Esophagus muscularis mucosa (tissue), 4 donors: ENCODE measurements around the gene RHBDD2. TPM values are rescaled to one million over a fixed set of nuclear protein-coding genes. Genes with fewer than 3 reads are reported as not detected.

Experiments used
- total RNA-seq, 4 donors: library from RNA; depleted of rRNA; stranded (reverse); fragments of >200 nt; gene quantifications; one replicate each; pipeline versions ENCODE4 v1.1.0 to v1.2.1, GENCODE V29; 2016

RHBDD2 gene
- total RNA-seq, 4 donors from 2014 or later = 19.1 to 40.2 (median 32.6) TPM

Other genes starting within 250 kb of the RHBDD2 start
- gene HIP1, start 140.1 kb upstream of the RHBDD2 start, total RNA-seq = 10 to 100 TPM; 15.8 to 33.2 (median 22.8) TPM
- 1 to 10 TPM in 2 of 4 donors, not detected in 2; 1.2 to 2.0 TPM for gene CCL26, start 106.8 kb upstream of the RHBDD2 start, total RNA-seq
- gene CCL24, start 65.2 kb upstream of the RHBDD2 start, total RNA-seq = under 1 TPM in 1 of 4 donors, not detected in 3; 0.99 TPM
- 10 to 100 TPM; 37.8 to 71.4 (median 63.6) TPM for gene POR, start 36.1 kb downstream of the RHBDD2 start, total RNA-seq
- 10 to 100 TPM; 23.2 to 37.8 (median 31.2) TPM for gene TMEM120A, start 115.6 kb downstream of the RHBDD2 start, total RNA-seq
- gene STYXL1, start 169.0 kb downstream of the RHBDD2 start, total RNA-seq = 10 to 100 TPM; 13.9 to 20.0 (median 17.9) TPM
- gene MDH2, start 169.1 kb downstream of the RHBDD2 start, total RNA-seq = 100 to 1,000 TPM in 2 of 4 donors, 10 to 100 TPM in 2; 91.3 to 181 (median 105) TPM